OCI-LY1 (cell line): ENCODE measurements around the gene DUS2.

Experiments used
- EZH2 ChIP-seq: fragments of 200-600 bp; sonication (generic), shearing (Covaris generic); IDR thresholded peaks from 2 replicates; pipeline ENCODE4 v1.8.0; 2017; ENCODE audit warnings: borderline replicate concordance, mixed run types, mild to moderate bottlenecking, antibody characterized with exemption, low read length, moderate library complexity, mixed read lengths
- TF ChIP-seq, protein P1 (sequence below): fragments of 200-600 bp; sonication (generic), shearing (Covaris generic); IDR thresholded peaks from 2 replicates; pipeline ENCODE4 v1.5.1; 2017; ENCODE audit warnings: mild to moderate bottlenecking, antibody characterized with exemption, low read length, moderate library complexity, mixed read lengths

DNA sequence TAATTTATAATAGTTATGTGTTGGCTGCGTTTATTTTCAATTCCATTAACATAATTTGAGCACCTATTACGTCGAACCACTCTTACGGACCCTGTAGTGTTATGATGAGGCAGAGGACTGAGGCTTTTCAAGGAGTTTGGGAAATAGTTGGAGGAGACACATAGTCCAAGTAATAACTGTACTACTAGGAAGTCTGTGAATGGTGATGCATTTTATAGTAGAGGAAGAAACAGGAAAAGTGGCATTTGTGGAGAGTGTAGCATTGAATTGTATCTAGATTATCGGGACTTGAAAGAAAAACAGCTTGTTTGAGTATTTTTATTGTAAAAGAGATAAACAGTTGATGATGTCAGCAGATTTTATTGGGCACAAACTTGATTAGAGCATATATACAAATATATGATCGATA, 63.8 kb downstream of the DUS2 start:
- TF ChIP-seq, protein P1, sequence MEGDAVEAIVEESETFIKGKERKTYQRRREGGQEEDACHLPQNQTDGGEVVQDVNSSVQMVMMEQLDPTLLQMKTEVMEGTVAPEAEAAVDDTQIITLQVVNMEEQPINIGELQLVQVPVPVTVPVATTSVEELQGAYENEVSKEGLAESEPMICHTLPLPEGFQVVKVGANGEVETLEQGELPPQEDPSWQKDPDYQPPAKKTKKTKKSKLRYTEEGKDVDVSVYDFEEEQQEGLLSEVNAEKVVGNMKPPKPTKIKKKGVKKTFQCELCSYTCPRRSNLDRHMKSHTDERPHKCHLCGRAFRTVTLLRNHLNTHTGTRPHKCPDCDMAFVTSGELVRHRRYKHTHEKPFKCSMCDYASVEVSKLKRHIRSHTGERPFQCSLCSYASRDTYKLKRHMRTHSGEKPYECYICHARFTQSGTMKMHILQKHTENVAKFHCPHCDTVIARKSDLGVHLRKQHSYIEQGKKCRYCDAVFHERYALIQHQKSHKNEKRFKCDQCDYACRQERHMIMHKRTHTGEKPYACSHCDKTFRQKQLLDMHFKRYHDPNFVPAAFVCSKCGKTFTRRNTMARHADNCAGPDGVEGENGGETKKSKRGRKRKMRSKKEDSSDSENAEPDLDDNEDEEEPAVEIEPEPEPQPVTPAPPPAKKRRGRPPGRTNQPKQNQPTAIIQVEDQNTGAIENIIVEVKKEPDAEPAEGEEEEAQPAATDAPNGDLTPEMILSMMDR: no peak
- no peak for TF ChIP-seq EZH2
